SU-DHL-6 (cell line): ENCODE measurements around the gene ACAP2.

Source experiments
- H2AFZ ChIP-seq: fragments of 200-600 bp; sonication (generic); 2 replicates; pipeline ENCODE4 v1.6.1; 2014; ENCODE audit warnings: low read depth, mild to moderate bottlenecking, moderate library complexity, mixed read lengths, antibody characterized with exemption, low read length; ENCODE audit not compliant: severe bottlenecking
- H3F3A ChIP-seq: fragments of 200-600 bp; shearing (Covaris generic); 2 replicates; pipeline ENCODE4 v1.6.0; 2016; ENCODE audit warnings: antibody characterized with exemption, mild to moderate bottlenecking; ENCODE audit not compliant: insufficient read depth
- H3K27ac ChIP-seq: fragments of 200-600 bp; sonication (generic); 2 replicates; pipeline ENCODE4 v1.5.1; 2016; ENCODE audit warnings: low read depth, mild to moderate bottlenecking, low read length, moderate library complexity, mixed read lengths
- H3K27me3 ChIP-seq: fragments of 200-600 bp; sonication (generic), shearing (Covaris generic); 2 replicates; pipeline ENCODE4 v1.6.0; 2014; ENCODE audit warnings: mild to moderate bottlenecking, low read length
- H3K36me3 ChIP-seq: fragments of 200-600 bp; sonication (generic); 2 replicates; pipeline ENCODE4 v1.6.1; 2014; ENCODE audit warnings: mild to moderate bottlenecking, low read length, mixed read lengths
- H3K4me2 ChIP-seq: fragments of 300-600, 200-600 bp; shearing (Covaris generic), sonication (generic); 2 replicates; pipeline ENCODE4 v1.6.0; 2014; ENCODE audit warnings: low read length, low read depth, mild to moderate bottlenecking; ENCODE audit not compliant: poor library complexity, severe bottlenecking
- H3K4me3 ChIP-seq: fragments of 200-600 bp; sonication (generic); 2 replicates; pipeline ENCODE4 v1.5.1; 2014; ENCODE audit warnings: antibody characterized with exemption, low read length, mild to moderate bottlenecking, mixed read lengths; ENCODE audit not compliant: insufficient read depth, poor library complexity, severe bottlenecking
- H3K79me2 ChIP-seq: fragments of 200-600 bp; sonication (generic); 2 replicates; pipeline ENCODE4 v1.6.1; 2014; ENCODE audit warnings: mild to moderate bottlenecking, low read length, moderate library complexity; ENCODE audit not compliant: insufficient read depth
- H3K9ac ChIP-seq: fragments of 200-600 bp; sonication (generic); 2 replicates; pipeline ENCODE4 v1.7.0; 2014; ENCODE audit warnings: mild to moderate bottlenecking, low read length
- H3K9me2 ChIP-seq: fragments of 200-600 bp; sonication (generic); replicated peaks from 2 replicates; pipeline ENCODE4 v1.6.1; 2014; ENCODE audit warnings: low read length; ENCODE audit not compliant: insufficient read depth
- H3K9me3 ChIP-seq: fragments of 200-600 bp; sonication (generic); 2 replicates; pipeline ENCODE4 v1.6.1; 2014; ENCODE audit warnings: low read length, mixed read lengths; ENCODE audit not compliant: insufficient read depth
- H4K20me1 ChIP-seq: fragments of 200-600 bp; sonication (generic); 2 replicates; pipeline ENCODE4 v1.6.1; 2014; ENCODE audit warnings: low read depth, mild to moderate bottlenecking, antibody characterized with exemption, low read length, moderate library complexity, mixed read lengths
- EZH2phosphoT487 ChIP-seq: fragments of 200-600 bp; sonication (generic), shearing (Covaris generic); conservative IDR thresholded peaks from 2 replicates; pipeline ENCODE4 v1.6.1; 2018; ENCODE audit warnings: mild to moderate bottlenecking, antibody characterized with exemption, low read length, moderate library complexity, mixed read lengths
- TF ChIP-seq, protein P1 (sequence below): fragments of 200-600 bp; sonication (generic); IDR thresholded peaks from one replicate; pipeline ENCODE4 v1.5.1; 2017; ENCODE audit warnings: antibody characterized with exemption, mild to moderate bottlenecking, low read length, moderate library complexity; ENCODE audit not compliant: insufficient read depth, poor library complexity, severe bottlenecking

ACAP2 gene

DNA sequence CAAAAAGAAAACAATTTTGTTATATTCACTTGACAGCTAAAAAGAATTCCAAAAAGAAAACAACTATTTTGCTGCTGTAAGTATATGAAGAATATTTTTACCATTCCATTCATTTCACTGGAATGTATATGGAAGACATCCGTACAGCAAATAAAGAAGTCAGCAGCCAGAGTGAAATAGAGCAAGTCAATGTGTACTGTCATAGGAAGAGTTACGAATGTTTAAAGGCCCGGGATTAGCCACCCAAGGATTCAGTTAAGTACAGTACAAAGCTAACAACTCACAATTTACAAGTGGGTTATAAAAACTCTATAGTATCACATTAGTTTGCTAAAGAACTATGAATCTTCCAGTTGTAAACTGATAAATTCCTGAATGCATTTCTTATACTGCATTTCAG is 157.4 kb downstream of the ACAP2 start:
- no peaks in the 10 kb centered on the region for H3K9me2 ChIP-seq
- H3K27me3 ChIP-seq, result no peaks in the 10 kb centered on the region
- no peak for TF ChIP-seq EZH2phosphoT487
- TF ChIP-seq, protein P1, sequence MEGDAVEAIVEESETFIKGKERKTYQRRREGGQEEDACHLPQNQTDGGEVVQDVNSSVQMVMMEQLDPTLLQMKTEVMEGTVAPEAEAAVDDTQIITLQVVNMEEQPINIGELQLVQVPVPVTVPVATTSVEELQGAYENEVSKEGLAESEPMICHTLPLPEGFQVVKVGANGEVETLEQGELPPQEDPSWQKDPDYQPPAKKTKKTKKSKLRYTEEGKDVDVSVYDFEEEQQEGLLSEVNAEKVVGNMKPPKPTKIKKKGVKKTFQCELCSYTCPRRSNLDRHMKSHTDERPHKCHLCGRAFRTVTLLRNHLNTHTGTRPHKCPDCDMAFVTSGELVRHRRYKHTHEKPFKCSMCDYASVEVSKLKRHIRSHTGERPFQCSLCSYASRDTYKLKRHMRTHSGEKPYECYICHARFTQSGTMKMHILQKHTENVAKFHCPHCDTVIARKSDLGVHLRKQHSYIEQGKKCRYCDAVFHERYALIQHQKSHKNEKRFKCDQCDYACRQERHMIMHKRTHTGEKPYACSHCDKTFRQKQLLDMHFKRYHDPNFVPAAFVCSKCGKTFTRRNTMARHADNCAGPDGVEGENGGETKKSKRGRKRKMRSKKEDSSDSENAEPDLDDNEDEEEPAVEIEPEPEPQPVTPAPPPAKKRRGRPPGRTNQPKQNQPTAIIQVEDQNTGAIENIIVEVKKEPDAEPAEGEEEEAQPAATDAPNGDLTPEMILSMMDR, result no peak
- H3F3A ChIP-seq, result no peaks in the 10 kb centered on the region
- H3K4me3 ChIP-seq, result no peak overlapping the region
- H2AFZ ChIP-seq, result no peak overlapping the region
- H3K36me3 ChIP-seq, result peaks cover 33% of the 10 kb centered on the region; the same call in 1 of the 2 replicates
- H3K27ac ChIP-seq, result no peak overlapping the region
- no peaks in the 10 kb centered on the region for H3K9me3 ChIP-seq
- H3K9ac ChIP-seq, result no peak overlapping the region
- no peaks in the 10 kb centered on the region for H4K20me1 ChIP-seq
- H3K4me2 ChIP-seq, result no peak overlapping the region
- H3K79me2 ChIP-seq, result no peaks in the 10 kb centered on the region

DNA sequence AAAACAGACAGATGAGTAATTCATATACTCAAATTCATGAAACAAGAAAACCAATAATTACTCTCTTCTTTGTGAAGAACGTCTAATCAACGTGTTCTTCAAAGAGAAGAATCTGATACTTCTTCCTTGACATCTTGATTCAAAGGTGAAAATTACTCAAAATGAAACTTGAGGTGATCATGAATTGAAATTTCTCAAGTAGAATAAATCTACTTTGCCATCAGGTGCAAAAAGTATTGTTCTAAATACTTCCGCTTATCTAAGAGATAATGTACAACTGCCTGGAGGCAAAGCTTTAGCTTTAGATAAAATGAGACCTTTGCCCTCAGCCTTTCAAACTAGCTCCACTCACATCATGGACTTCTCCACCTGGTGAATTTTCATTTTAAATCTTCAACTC is 158.0 kb downstream of the ACAP2 start:
- H3K36me3 ChIP-seq, result peaks cover 32% of the 10 kb centered on the region; the same call in 1 of the 2 replicates
- no peak overlapping the region for H3K4me2 ChIP-seq
- TF ChIP-seq, protein P1, result no peak
- no peaks in the 10 kb centered on the region for H3K79me2 ChIP-seq
- no peaks in the 10 kb centered on the region for H3K9me3 ChIP-seq
- no peaks in the 10 kb centered on the region for H3K27me3 ChIP-seq
- H3K27ac ChIP-seq, result no peak overlapping the region
- no peaks in the 10 kb centered on the region for H3K9me2 ChIP-seq
- no peak overlapping the region for H2AFZ ChIP-seq
- no peaks in the 10 kb centered on the region for H4K20me1 ChIP-seq
- no peaks in the 10 kb centered on the region for H3F3A ChIP-seq
- H3K4me3 ChIP-seq, result no peak overlapping the region
- no peak overlapping the region for H3K9ac ChIP-seq

DNA sequence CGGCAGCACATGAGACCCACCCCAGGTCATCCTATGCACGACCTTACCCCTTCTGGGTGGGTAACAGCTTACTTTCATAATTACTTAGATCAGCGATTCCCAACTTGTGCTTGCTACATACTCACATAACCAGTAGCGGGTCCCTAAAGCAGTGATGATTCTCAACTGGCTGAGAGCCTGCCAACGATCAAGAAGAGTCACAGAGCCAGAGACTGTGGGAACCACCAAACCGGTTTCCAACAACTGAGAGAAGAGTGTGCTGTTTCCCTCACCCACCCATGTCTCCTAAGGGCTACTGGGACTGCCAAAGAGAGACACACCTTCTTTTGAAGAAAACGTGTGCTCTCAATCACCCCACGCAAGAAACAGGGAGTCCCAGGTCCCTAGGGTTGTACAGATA is 159.9 kb downstream of the ACAP2 start:
- H3K4me2 ChIP-seq, result no peak overlapping the region
- H3K79me2 ChIP-seq, result no peaks in the 10 kb centered on the region
- no peaks in the 10 kb centered on the region for H3K9me3 ChIP-seq
- no peak overlapping the region for H2AFZ ChIP-seq
- no peaks in the 10 kb centered on the region for H3F3A ChIP-seq
- H3K27me3 ChIP-seq, result no peaks in the 10 kb centered on the region
- no peak overlapping the region for H3K27ac ChIP-seq
- H3K9ac ChIP-seq, result no peak overlapping the region
- H3K36me3 ChIP-seq, result peaks cover 35% of the 10 kb centered on the region; the same call in 1 of the 2 replicates
- H4K20me1 ChIP-seq, result no peaks in the 10 kb centered on the region
- no peak overlapping the region for H3K4me3 ChIP-seq
- TF ChIP-seq, protein P1, result no peak
- no peak for TF ChIP-seq EZH2phosphoT487
- H3K9me2 ChIP-seq, result no peaks in the 10 kb centered on the region
